ENCODE results near the gene MAP3K8. TPM values are rescaled to one million over a fixed set of nuclear protein-coding genes. Genes with fewer than 3 reads are reported as not detected.

MAP3K8 gene
- total and polyA plus RNA-seq, 9 of the 15 experiments (the other 6 are each of a cell fraction or from before 2014, with no cell fraction given) = 6.9 to 23.6 (median 13.6) TPM

DNA sequence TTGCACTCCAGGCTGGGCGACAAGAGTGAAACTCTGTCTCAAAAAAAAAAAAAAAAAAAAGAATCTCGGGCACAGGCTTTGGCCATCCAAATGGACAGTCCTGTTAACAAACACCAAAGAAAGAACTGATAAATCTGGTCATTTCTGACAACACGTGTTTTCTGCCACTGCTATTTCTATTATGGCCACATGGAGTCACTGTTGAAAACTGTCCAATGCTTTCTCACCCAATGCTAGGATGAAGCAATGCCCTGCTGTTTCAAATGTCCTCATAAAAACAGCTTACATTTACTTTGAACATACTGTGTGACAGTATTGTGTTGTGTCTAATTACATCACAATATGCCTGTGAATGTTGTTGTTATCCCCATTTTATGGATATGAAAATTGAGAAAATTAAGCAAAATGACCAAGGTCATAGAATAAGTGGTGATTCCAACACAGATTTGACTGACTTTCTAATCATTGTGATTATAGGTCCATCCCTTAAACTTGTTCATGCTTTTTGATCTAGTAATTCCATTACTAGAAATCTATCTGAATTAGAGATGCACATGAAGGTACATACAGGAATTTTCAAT, 19.9 kb upstream of the MAP3K8 start (continued):
- TF ChIP-seq, protein P1, sequence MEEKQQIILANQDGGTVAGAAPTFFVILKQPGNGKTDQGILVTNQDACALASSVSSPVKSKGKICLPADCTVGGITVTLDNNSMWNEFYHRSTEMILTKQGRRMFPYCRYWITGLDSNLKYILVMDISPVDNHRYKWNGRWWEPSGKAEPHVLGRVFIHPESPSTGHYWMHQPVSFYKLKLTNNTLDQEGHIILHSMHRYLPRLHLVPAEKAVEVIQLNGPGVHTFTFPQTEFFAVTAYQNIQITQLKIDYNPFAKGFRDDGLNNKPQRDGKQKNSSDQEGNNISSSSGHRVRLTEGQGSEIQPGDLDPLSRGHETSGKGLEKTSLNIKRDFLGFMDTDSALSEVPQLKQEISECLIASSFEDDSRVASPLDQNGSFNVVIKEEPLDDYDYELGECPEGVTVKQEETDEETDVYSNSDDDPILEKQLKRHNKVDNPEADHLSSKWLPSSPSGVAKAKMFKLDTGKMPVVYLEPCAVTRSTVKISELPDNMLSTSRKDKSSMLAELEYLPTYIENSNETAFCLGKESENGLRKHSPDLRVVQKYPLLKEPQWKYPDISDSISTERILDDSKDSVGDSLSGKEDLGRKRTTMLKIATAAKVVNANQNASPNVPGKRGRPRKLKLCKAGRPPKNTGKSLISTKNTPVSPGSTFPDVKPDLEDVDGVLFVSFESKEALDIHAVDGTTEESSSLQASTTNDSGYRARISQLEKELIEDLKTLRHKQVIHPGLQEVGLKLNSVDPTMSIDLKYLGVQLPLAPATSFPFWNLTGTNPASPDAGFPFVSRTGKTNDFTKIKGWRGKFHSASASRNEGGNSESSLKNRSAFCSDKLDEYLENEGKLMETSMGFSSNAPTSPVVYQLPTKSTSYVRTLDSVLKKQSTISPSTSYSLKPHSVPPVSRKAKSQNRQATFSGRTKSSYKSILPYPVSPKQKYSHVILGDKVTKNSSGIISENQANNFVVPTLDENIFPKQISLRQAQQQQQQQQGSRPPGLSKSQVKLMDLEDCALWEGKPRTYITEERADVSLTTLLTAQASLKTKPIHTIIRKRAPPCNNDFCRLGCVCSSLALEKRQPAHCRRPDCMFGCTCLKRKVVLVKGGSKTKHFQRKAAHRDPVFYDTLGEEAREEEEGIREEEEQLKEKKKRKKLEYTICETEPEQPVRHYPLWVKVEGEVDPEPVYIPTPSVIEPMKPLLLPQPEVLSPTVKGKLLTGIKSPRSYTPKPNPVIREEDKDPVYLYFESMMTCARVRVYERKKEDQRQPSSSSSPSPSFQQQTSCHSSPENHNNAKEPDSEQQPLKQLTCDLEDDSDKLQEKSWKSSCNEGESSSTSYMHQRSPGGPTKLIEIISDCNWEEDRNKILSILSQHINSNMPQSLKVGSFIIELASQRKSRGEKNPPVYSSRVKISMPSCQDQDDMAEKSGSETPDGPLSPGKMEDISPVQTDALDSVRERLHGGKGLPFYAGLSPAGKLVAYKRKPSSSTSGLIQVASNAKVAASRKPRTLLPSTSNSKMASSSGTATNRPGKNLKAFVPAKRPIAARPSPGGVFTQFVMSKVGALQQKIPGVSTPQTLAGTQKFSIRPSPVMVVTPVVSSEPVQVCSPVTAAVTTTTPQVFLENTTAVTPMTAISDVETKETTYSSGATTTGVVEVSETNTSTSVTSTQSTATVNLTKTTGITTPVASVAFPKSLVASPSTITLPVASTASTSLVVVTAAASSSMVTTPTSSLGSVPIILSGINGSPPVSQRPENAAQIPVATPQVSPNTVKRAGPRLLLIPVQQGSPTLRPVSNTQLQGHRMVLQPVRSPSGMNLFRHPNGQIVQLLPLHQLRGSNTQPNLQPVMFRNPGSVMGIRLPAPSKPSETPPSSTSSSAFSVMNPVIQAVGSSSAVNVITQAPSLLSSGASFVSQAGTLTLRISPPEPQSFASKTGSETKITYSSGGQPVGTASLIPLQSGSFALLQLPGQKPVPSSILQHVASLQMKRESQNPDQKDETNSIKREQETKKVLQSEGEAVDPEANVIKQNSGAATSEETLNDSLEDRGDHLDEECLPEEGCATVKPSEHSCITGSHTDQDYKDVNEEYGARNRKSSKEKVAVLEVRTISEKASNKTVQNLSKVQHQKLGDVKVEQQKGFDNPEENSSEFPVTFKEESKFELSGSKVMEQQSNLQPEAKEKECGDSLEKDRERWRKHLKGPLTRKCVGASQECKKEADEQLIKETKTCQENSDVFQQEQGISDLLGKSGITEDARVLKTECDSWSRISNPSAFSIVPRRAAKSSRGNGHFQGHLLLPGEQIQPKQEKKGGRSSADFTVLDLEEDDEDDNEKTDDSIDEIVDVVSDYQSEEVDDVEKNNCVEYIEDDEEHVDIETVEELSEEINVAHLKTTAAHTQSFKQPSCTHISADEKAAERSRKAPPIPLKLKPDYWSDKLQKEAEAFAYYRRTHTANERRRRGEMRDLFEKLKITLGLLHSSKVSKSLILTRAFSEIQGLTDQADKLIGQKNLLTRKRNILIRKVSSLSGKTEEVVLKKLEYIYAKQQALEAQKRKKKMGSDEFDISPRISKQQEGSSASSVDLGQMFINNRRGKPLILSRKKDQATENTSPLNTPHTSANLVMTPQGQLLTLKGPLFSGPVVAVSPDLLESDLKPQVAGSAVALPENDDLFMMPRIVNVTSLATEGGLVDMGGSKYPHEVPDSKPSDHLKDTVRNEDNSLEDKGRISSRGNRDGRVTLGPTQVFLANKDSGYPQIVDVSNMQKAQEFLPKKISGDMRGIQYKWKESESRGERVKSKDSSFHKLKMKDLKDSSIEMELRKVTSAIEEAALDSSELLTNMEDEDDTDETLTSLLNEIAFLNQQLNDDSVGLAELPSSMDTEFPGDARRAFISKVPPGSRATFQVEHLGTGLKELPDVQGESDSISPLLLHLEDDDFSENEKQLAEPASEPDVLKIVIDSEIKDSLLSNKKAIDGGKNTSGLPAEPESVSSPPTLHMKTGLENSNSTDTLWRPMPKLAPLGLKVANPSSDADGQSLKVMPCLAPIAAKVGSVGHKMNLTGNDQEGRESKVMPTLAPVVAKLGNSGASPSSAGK (IDR thresholded peaks at IDR 0.05) = peak; percentile 30; the same call in 1 of the 2 replicates
- TF ChIP-seq TEAD2 (tag; IDR thresholded peaks at IDR 0.05) = no peak
- TF ChIP-seq PHF20 (IDR thresholded peaks at IDR 0.05; ENCODE audit: partially characterized antibody) = no peak
- no peak for TF ChIP-seq HIVEP1 (CRISPR knock-in tag; IDR thresholded peaks at IDR 0.05)
- no peak for TF ChIP-seq ZNF830 (CRISPR knock-in tag; IDR thresholded peaks at IDR 0.05)
- TF ChIP-seq TRIM28 (IDR thresholded peaks at IDR 0.05) = no peak
- TF ChIP-seq KDM1A (IDR thresholded peaks at IDR 0.05) = peak; percentile 38 to 56; a peak in 2 of 4 replicates
- TF ChIP-seq MCM2 (IDR thresholded peaks at IDR 0.05; ENCODE audit: low read depth) = no peak
- no peak for TF ChIP-seq RUNX1 (IDR thresholded peaks at IDR 0.05; ENCODE audit: low read depth)
- TF ChIP-seq, protein P2, sequence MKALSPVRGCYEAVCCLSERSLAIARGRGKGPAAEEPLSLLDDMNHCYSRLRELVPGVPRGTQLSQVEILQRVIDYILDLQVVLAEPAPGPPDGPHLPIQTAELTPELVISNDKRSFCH (CRISPR knock-in tag; IDR thresholded peaks at IDR 0.05) = no peak
- TF ChIP-seq, protein P2 (tag; IDR thresholded peaks at IDR 0.05) = no peak
- TF ChIP-seq HMG20B (CRISPR knock-in tag; IDR thresholded peaks at IDR 0.05) = no peak
- no peak for TF ChIP-seq MEF2D (tag; conservative IDR thresholded peaks at IDR 0.05; ENCODE audit: low read depth)
- TF ChIP-seq MXI1 (IDR thresholded peaks at IDR 0.05; ENCODE audit: low read depth, low read length) = no peak
- TF ChIP-seq NRF1 (conservative IDR thresholded peaks at IDR 0.05 in 1 of 2, IDR thresholded peaks at IDR 0.05 in 1 of 2) = no peak
- peak in 1 of 2 experiments; percentile 52; a peak in 1 of 4 replicates for TF ChIP-seq RCOR1 (IDR thresholded peaks at IDR 0.05; ENCODE audit: borderline replicate concordance in 1 of 2, low read depth in 2 of 2, low read length in 2 of 2)
- TF ChIP-seq, protein P3, sequence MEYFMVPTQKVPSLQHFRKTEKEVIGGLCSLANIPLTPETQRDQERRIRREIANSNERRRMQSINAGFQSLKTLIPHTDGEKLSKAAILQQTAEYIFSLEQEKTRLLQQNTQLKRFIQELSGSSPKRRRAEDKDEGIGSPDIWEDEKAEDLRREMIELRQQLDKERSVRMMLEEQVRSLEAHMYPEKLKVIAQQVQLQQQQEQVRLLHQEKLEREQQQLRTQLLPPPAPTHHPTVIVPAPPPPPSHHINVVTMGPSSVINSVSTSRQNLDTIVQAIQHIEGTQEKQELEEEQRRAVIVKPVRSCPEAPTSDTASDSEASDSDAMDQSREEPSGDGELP (CRISPR knock-in tag; IDR thresholded peaks at IDR 0.05; ENCODE audit: borderline replicate concordance) = no peak
